SK-N-SH treated with all-trans-retinoic acid at 6 μM for 48 hours (cell line): Measurements from ENCODE around the gene ZNF484.
"Not testable (repeated sequence)": the region's sequence is repeated elsewhere in the genome, so short reads cannot be mapped to it uniquely, and the experiment has no call there.

Source experiments
- ATAC-seq: fragments of 200-7000 bp; cut with Tn5 transposase; 3 replicates; pipeline ENCODE4 v1.9.1; 2020; ENCODE audit warnings: mild to moderate bottlenecking, moderate library complexity
- BACH2 ChIP-seq: fragments of 250-450 bp; sonication (Bioruptor Pico); IDR thresholded peaks from 2 replicates; pipeline ENCODE4 v1.9.0; 2021; ENCODE audit warnings: mild to moderate bottlenecking, borderline replicate concordance
- CSDC2 ChIP-seq: fragments of 250-450 bp; sonication (Bioruptor Pico); IDR thresholded peaks from 2 replicates; pipeline ENCODE4 v1.5.0; 2020; ENCODE audit warnings: mild to moderate bottlenecking, moderate library complexity
- CSRNP3 ChIP-seq: fragments of 250-450 bp; sonication (Bioruptor Pico); IDR thresholded peaks from 2 replicates; pipeline ENCODE4 v1.5.1; 2021; ENCODE audit warnings: mild to moderate bottlenecking, moderate library complexity
- GLIS3 ChIP-seq: fragments of 250-450 bp; sonication (Bioruptor Pico); IDR thresholded peaks from 2 replicates; pipeline ENCODE4 v1.5.0; 2020; ENCODE audit warnings: mild to moderate bottlenecking, moderate library complexity
- ISL1 ChIP-seq: fragments of 250-450 bp; sonication (Bioruptor Pico); IDR thresholded peaks from 2 replicates; pipeline ENCODE4 v2.1.2; 2022; ENCODE audit warnings: mild to moderate bottlenecking, moderate library complexity
- PPARA ChIP-seq: fragments of 250-450 bp; sonication (Bioruptor Pico); IDR thresholded peaks from 2 replicates; pipeline ENCODE4 v1.5.0; 2020; ENCODE audit warnings: mild to moderate bottlenecking, borderline replicate concordance
- RARB ChIP-seq: fragments of 250-450 bp; sonication (Bioruptor Pico); IDR thresholded peaks from 2 replicates; pipeline ENCODE4 v1.8.0; 2021; ENCODE audit warnings: mild to moderate bottlenecking, moderate library complexity
- SNAI2 ChIP-seq: fragments of 250-450 bp; sonication (Bioruptor Pico); IDR thresholded peaks from 2 replicates; pipeline ENCODE4 v1.5.0; 2020; ENCODE audit warnings: mild to moderate bottlenecking, moderate library complexity
- TOX ChIP-seq: fragments of 250-450 bp; sonication (Bioruptor Pico); IDR thresholded peaks from 2 replicates; pipeline ENCODE4 v1.8.0; 2021; ENCODE audit warnings: mild to moderate bottlenecking, moderate library complexity, borderline replicate concordance
- ZC3H10 ChIP-seq: fragments of 250-450 bp; sonication (Bioruptor Pico); IDR thresholded peaks from 2 replicates; pipeline ENCODE4 v1.5.1; 2021; ENCODE audit warnings: mild to moderate bottlenecking, moderate library complexity
- ZFP30 ChIP-seq: fragments of 450-650 bp; formaldehyde crosslinking; IDR thresholded peaks from 2 replicates; pipeline ENCODE4 v1.5.0; 2022; ENCODE audit warnings: mild to moderate bottlenecking, moderate library complexity
- ZNF565 ChIP-seq: fragments of 450-650 bp; formaldehyde crosslinking; conservative IDR thresholded peaks from 2 replicates; pipeline ENCODE4 v1.5.0; 2020; ENCODE audit warnings: low read depth, mild to moderate bottlenecking, moderate library complexity
- ZNF8 ChIP-seq: fragments of 450-650 bp; formaldehyde crosslinking; IDR thresholded peaks from 2 replicates; pipeline ENCODE4 v1.5.0; 2020; ENCODE audit warnings: mild to moderate bottlenecking, moderate library complexity
- TF ChIP-seq, protein P1 (sequence below): fragments of 250-450 bp; sonication (Bioruptor Pico); IDR thresholded peaks from 2 replicates; pipeline ENCODE4 v1.5.1; 2020; ENCODE audit warnings: low read depth, mild to moderate bottlenecking, moderate library complexity
- TF ChIP-seq, protein P2 (sequence below): fragments of 250-450 bp; sonication (Bioruptor Pico); IDR thresholded peaks from 2 replicates; pipeline ENCODE4 v1.8.0; 2020; ENCODE audit warnings: mild to moderate bottlenecking, moderate library complexity, borderline replicate concordance

Gene ZNF484

DNA sequence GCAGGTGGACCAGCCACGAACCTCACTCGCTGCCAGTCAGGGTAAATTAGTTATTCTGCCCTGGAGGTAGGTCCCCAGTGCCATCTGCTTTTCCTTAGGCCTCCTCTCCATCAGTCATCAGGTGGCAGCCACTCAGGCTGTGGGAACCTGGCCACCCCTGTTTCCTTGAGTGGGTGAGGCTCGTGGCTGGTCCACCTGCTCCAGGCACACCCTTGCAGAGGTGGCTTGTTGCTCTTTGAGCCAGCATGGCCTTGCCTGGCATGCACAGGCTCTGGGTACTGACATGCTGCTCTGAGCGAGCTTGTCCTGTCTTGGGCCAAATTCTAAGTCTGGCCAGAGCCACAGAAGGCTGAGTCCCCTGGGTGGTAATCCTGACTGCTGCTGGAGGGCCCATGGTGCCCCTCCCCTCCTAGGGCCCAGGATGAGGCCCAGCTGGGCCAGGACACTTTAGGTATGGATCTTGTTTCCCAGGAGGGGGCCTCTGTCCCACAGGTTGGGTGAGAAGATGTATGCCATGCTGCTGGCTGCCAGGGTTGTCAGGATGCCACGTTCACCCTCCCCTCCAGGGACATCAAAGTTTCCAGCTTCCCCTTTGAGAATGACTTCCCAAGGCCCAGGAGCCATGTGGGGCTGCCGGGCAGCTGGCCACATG is 17.0 kb upstream of the ZNF484 start:
- TF ChIP-seq, protein P1, sequence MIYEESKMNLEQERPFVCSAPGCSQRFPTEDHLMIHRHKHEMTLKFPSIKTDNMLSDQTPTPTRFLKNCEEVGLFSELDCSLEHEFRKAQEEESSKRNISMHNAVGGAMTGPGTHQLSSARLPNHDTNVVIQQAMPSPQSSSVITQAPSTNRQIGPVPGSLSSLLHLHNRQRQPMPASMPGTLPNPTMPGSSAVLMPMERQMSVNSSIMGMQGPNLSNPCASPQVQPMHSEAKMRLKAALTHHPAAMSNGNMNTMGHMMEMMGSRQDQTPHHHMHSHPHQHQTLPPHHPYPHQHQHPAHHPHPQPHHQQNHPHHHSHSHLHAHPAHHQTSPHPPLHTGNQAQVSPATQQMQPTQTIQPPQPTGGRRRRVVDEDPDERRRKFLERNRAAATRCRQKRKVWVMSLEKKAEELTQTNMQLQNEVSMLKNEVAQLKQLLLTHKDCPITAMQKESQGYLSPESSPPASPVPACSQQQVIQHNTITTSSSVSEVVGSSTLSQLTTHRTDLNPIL (CRISPR knock-in tag) = no peak
- no peak for TF ChIP-seq BACH2 (CRISPR knock-in tag)
- TF ChIP-seq, protein P2, sequence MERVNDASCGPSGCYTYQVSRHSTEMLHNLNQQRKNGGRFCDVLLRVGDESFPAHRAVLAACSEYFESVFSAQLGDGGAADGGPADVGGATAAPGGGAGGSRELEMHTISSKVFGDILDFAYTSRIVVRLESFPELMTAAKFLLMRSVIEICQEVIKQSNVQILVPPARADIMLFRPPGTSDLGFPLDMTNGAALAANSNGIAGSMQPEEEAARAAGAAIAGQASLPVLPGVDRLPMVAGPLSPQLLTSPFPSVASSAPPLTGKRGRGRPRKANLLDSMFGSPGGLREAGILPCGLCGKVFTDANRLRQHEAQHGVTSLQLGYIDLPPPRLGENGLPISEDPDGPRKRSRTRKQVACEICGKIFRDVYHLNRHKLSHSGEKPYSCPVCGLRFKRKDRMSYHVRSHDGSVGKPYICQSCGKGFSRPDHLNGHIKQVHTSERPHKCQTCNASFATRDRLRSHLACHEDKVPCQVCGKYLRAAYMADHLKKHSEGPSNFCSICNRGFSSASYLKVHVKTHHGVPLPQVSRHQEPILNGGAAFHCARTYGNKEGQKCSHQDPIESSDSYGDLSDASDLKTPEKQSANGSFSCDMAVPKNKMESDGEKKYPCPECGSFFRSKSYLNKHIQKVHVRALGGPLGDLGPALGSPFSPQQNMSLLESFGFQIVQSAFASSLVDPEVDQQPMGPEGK (CRISPR knock-in tag) = no peak

GRCh38 chr9:92893916-92894610 is 16.2 kb upstream of the ZNF484 start:
- not testable (repeated sequence) for ATAC-seq

More for the DNA sequence above, 17.0 kb upstream of the ZNF484 start:
- no peak for ATAC-seq

DNA sequence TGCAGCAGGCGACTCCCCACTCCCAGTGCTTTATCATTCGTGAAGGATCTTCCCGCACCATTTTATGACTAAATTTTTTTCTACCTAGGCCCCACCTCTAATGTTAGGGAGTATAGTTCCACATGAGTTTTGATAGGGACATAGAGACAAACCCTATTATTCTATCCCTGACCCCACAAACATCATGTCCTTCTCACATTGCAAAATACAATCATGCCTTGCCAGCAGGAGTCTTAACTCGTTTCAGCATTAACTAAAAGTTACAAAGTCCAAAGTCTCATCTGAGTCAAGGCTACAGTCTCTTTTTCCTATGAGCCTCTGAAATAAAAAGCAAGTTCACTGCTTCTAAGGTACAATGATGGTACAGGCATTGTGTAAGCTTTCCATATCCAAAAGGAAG is 14.4 kb upstream of the ZNF484 start:
- ATAC-seq = not testable (repeated sequence)

- TF ChIP-seq BACH2 (CRISPR knock-in tag) (no peak), GLIS3 (no peak), PPARA (CRISPR knock-in tag) (no peak), ZFP30 (CRISPR knock-in tag) (no peak), RARB (no peak), ZNF565 (CRISPR knock-in tag) (no peak), CSRNP3 (CRISPR knock-in tag) (no peak), TOX (CRISPR knock-in tag) (no peak), CSDC2 (CRISPR knock-in tag) (no peak), ZNF8 (CRISPR knock-in tag) (no peak), ISL1 (CRISPR knock-in tag) (no peak)
- TF ChIP-seq, protein P1 (CRISPR knock-in tag) = no peak
- TF ChIP-seq, protein P2 (CRISPR knock-in tag) = no peak
- ATAC-seq = no peak
These were observed 12.9 kb upstream of the ZNF484 start for GRCh38 chr9:92890761-92891160.

GRCh38 chr9:92887880-92888338 is 10.1 kb upstream of the ZNF484 start:
- TF ChIP-seq SNAI2 (CRISPR knock-in tag) (no peak), ZNF8 (CRISPR knock-in tag) (no peak), ZC3H10 (CRISPR knock-in tag) (no peak), CSDC2 (CRISPR knock-in tag) (no peak)
- ATAC-seq = no peak

GRCh38 chr9:92886846-92887610 is 9.2 kb upstream of the ZNF484 start:
- ATAC-seq = not testable (repeated sequence)

- ATAC-seq = not testable (repeated sequence)
These were observed 6.0 kb upstream of the ZNF484 start for GRCh38 chr9:92883666-92884405.
